ENCODE measurements around the gene VGLL1. TPM values are rescaled to one million over a fixed set of nuclear protein-coding genes. Genes with fewer than 3 reads are reported as not detected.

Gene VGLL1
- total RNA-seq, 5 donors from 2014 or later (not counting 1 experiment from before 2014, with no cell fraction given): not detected

- DNase-seq (no peak), ATAC-seq (replicated peaks in 1 of 4) (no peak)
- H3K27me3 Mint-ChIP-seq: peaks cover 0 to 23% of the 10 kb centered on the region in 2 donors
- Histone ChIP-seq H3K4me3 (ENCODE audit: control insufficient read depth in 1 of 2, extremely low read depth in 1 of 2, low read length in 1 of 2) (no peak overlapping the region), H3K27me3 (replicated peaks in 1 of 2; ENCODE audit: control insufficient read depth in 2 of 2, extremely low read depth in 1 of 2, insufficient read depth in 2 of 2, low read length in 1 of 2) (no peaks in the 10 kb centered on the region), H3K36me3 (ENCODE audit: control insufficient read depth in 2 of 2, extremely low read depth in 1 of 2, insufficient read depth in 1 of 2, low read length in 1 of 2) (no peaks in the 10 kb centered on the region), H3K4me1 (ENCODE audit: control insufficient read depth in 1 of 2, extremely low read depth in 1 of 2, insufficient read depth in 2 of 2, low read length in 2 of 2) (no peaks in the 10 kb centered on the region), H3K27ac (ENCODE audit: low read length) (no peak overlapping the region), H3K9me3 (no peaks in the 10 kb centered on the region)
- H3K4me1 Mint-ChIP-seq: peaks cover 6 to 15% (median 13%) of the 10 kb centered on the region in 3 donors
- no peaks in the 10 kb centered on the region for H3K36me3 Mint-ChIP-seq
- no peaks in the 10 kb centered on the region for H3K9me3 Mint-ChIP-seq
- no peak overlapping the region for H3K27ac Mint-ChIP-seq
- WGBS (ENCODE audit: insufficient coverage): 50% methylated on average over 2 of the region's 2 CpGs
- ChIA-PET CTCF (no interaction called here), POLR2A (no interaction called here)
- H3K4me3 Mint-ChIP-seq: no peak overlapping the region
Measured at GRCh38 chrX:136525738-136526606, 6.0 kb upstream of the VGLL1 start.

DNA sequence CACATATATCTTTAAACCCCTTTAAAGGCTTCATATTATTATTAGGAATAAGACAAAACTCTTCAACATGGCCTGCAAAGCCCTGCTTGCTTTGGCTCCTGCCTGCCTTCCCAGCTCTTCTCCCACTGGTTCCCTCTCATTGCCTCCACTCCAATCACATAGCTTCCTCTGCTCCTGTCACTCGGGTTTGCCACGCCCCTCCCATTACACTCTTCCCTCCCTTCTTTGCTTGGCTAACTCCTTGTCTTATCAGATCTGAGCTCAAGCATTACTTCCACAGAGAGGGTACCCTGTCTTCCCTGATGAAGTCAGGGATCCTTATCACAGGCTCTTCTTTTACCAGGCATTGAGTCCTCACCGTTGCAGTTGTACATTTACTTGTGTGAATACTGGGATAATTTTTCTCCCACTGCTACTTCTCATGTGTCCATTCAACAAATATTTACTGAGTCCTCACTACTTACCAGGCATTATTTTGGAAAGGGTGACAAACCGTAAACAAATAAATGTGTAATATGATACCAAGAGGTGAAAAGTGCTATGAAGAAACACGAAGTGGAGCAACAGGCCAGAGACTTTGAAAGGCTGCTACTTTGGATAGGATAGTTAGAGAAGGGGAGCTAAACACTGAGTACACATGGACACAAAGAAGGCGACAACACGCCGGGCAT lies 3.2 kb upstream of the VGLL1 start:
- Histone ChIP-seq H3K4me3 (ENCODE audit: control insufficient read depth in 1 of 2, extremely low read depth in 1 of 2, low read length in 1 of 2) (no peak overlapping the region), H3K27me3 (replicated peaks in 1 of 2; ENCODE audit: control insufficient read depth in 2 of 2, extremely low read depth in 1 of 2, insufficient read depth in 2 of 2, low read length in 1 of 2) (no peaks in the 10 kb centered on the region), H3K27ac (ENCODE audit: low read length) (no peak overlapping the region), H3K36me3 (ENCODE audit: control insufficient read depth in 2 of 2, extremely low read depth in 1 of 2, insufficient read depth in 1 of 2, low read length in 1 of 2) (no peaks in the 10 kb centered on the region), H3K4me1 (ENCODE audit: control insufficient read depth in 1 of 2, extremely low read depth in 1 of 2, insufficient read depth in 2 of 2, low read length in 2 of 2) (no peaks in the 10 kb centered on the region), H3K9me3 (no peaks in the 10 kb centered on the region)
- no peak for DNase-seq
- Mint-ChIP-seq H3K9me3 (no peaks in the 10 kb centered on the region), H3K36me3 (no peaks in the 10 kb centered on the region), H3K4me1 (peaks cover 0 to 8% (median 4%) of the 10 kb centered on the region in 3 donors), H3K27ac (no peak overlapping the region), H3K27me3 (peaks cover 0 to 28% of the 10 kb centered on the region in 2 donors), H3K4me3 (no peak overlapping the region)
- ChIA-PET POLR2A (interaction anchor here in 1 of 2 donors (0.7 kb wide), 1 partner anchor 89 kb away, joined by 3 read pairs; no protein-coding TSS in a partner anchor), CTCF (no interaction called here)
- WGBS (ENCODE audit: insufficient coverage): 100% methylated on average over 2 of the region's 8 CpGs
- no peak for ATAC-seq (replicated peaks in 1 of 4)

DNA sequence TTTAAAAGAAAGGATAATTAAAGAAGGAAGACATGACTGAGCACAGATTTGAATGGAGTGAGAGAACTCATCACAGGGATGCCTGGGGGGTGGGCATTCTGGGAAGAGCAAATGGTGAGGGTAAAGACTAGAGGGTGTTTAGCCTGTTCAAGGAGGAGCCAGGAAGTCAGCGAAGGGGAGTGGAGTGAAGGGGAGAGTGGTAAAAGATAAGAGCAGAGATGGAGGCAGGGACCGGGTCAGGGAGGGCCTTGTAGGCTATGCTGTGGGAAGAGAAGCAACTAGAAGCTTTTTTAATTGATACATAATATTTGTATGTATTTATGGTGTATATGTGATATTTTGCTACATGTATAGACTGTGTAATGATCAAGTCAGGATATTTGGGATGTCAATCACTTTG lies 2.2 kb upstream of the VGLL1 start:
- H3K27ac Mint-ChIP-seq: no peak overlapping the region
- no peaks in the 10 kb centered on the region for H3K9me3 ChIP-seq
- POLR2A ChIA-PET: no interaction called here

GRCh38 chrX:136534131-136534530 lies 2.1 kb downstream of the VGLL1 start:
- ChIA-PET CTCF (no interaction called here), POLR2A (no interaction called here)
- H3K27me3 ChIP-seq (replicated peaks in 1 of 2; ENCODE audit: control insufficient read depth in 2 of 2, extremely low read depth in 1 of 2, insufficient read depth in 2 of 2, low read length in 1 of 2): no peaks in the 10 kb centered on the region
- no peaks in the 10 kb centered on the region for H3K9me3 ChIP-seq
- DNase-seq: no peak
- WGBS (ENCODE audit: insufficient coverage): no CpG with 5 or more reads among the region's 2 CpGs
- no peak overlapping the region for H3K4me3 ChIP-seq (ENCODE audit: control insufficient read depth in 1 of 2, extremely low read depth in 1 of 2, low read length in 1 of 2)
- Mint-ChIP-seq H3K4me1 (peaks cover 0 to 6% (median 3%) of the 10 kb centered on the region in 3 donors), H3K27ac (no peak overlapping the region), H3K9me3 (no peaks in the 10 kb centered on the region), H3K36me3 (no peaks in the 10 kb centered on the region), H3K4me3 (no peak overlapping the region), H3K27me3 (peaks cover 0 to 27% of the 10 kb centered on the region in 2 donors)
- no peak overlapping the region for H3K27ac ChIP-seq (ENCODE audit: low read length)
- no peaks in the 10 kb centered on the region for H3K36me3 ChIP-seq (ENCODE audit: control insufficient read depth in 2 of 2, extremely low read depth in 1 of 2, insufficient read depth in 1 of 2, low read length in 1 of 2)
- H3K4me1 ChIP-seq (ENCODE audit: control insufficient read depth in 1 of 2, extremely low read depth in 1 of 2, insufficient read depth in 2 of 2, low read length in 2 of 2): no peaks in the 10 kb centered on the region
- no peak for ATAC-seq (replicated peaks in 1 of 4)

More for the DNA sequence above, 2.2 kb upstream of the VGLL1 start:
- Histone ChIP-seq H3K27ac (ENCODE audit: low read length) (no peak overlapping the region), H3K4me1 (ENCODE audit: control insufficient read depth in 1 of 2, extremely low read depth in 1 of 2, insufficient read depth in 2 of 2, low read length in 2 of 2) (no peaks in the 10 kb centered on the region), H3K36me3 (ENCODE audit: control insufficient read depth in 2 of 2, extremely low read depth in 1 of 2, insufficient read depth in 1 of 2, low read length in 1 of 2) (no peaks in the 10 kb centered on the region), H3K4me3 (ENCODE audit: control insufficient read depth in 1 of 2, extremely low read depth in 1 of 2, low read length in 1 of 2) (no peak overlapping the region), H3K27me3 (replicated peaks in 1 of 2; ENCODE audit: control insufficient read depth in 2 of 2, extremely low read depth in 1 of 2, insufficient read depth in 2 of 2, low read length in 1 of 2) (no peaks in the 10 kb centered on the region)
- H3K36me3 Mint-ChIP-seq: no peaks in the 10 kb centered on the region
- peaks cover 0 to 6% (median 3%) of the 10 kb centered on the region in 3 donors for H3K4me1 Mint-ChIP-seq
- no peaks in the 10 kb centered on the region for H3K9me3 Mint-ChIP-seq
- no peak for ATAC-seq (replicated peaks in 1 of 4)
- peaks cover 0 to 36% of the 10 kb centered on the region in 2 donors for H3K27me3 Mint-ChIP-seq
- CTCF ChIA-PET: no interaction called here
- no peak overlapping the region for H3K4me3 Mint-ChIP-seq
- DNase-seq: no peak
- 40% methylated on average over 1 of the region's 2 CpGs for WGBS (ENCODE audit: insufficient coverage)

GRCh38 chrX:136538811-136539210 lies 6.8 kb downstream of the VGLL1 start:
- H3K36me3 ChIP-seq (ENCODE audit: control insufficient read depth in 2 of 2, extremely low read depth in 1 of 2, insufficient read depth in 1 of 2, low read length in 1 of 2): no peaks in the 10 kb centered on the region
- POLR2A ChIA-PET: no interaction called here
- no peak overlapping the region for H3K27ac ChIP-seq (ENCODE audit: low read length)
- H3K9me3 Mint-ChIP-seq: no peaks in the 10 kb centered on the region
- H3K27me3 Mint-ChIP-seq: peaks cover 0 to 34% of the 10 kb centered on the region in 2 donors
- no peak overlapping the region for H3K4me3 ChIP-seq (ENCODE audit: control insufficient read depth in 1 of 2, extremely low read depth in 1 of 2, low read length in 1 of 2)
- WGBS (ENCODE audit: insufficient coverage): 86% methylated on average over 2 of the region's 2 CpGs
- ATAC-seq (replicated peaks in 1 of 4) (no peak), DNase-seq (no peak)
- peaks cover 6 to 17% (median 16%) of the 10 kb centered on the region in 3 donors for H3K4me1 Mint-ChIP-seq
- H3K27ac Mint-ChIP-seq: no peak overlapping the region
- H3K27me3 ChIP-seq (replicated peaks in 1 of 2; ENCODE audit: control insufficient read depth in 2 of 2, extremely low read depth in 1 of 2, insufficient read depth in 2 of 2, low read length in 1 of 2): no peaks in the 10 kb centered on the region
- no peaks in the 10 kb centered on the region for H3K36me3 Mint-ChIP-seq
- H3K9me3 ChIP-seq: no peaks in the 10 kb centered on the region
- CTCF ChIA-PET: no interaction called here
- H3K4me3 Mint-ChIP-seq: no peak overlapping the region
- peaks cover 0 to 4% of the 10 kb centered on the region in 2 experiments for H3K4me1 ChIP-seq (ENCODE audit: control insufficient read depth in 1 of 2, extremely low read depth in 1 of 2, insufficient read depth in 2 of 2, low read length in 2 of 2)

- H3K4me3 ChIP-seq (ENCODE audit: control insufficient read depth in 1 of 2, extremely low read depth in 1 of 2, low read length in 1 of 2): no peak overlapping the region
- no peak for ATAC-seq (replicated peaks in 1 of 4)
- Mint-ChIP-seq H3K4me1 (peaks cover 15 to 26% (median 23%) of the 10 kb centered on the region in 3 donors), H3K4me3 (no peak overlapping the region), H3K27ac (no peak overlapping the region), H3K36me3 (no peaks in the 10 kb centered on the region), H3K9me3 (no peaks in the 10 kb centered on the region), H3K27me3 (peaks cover 0 to 26% of the 10 kb centered on the region in 2 donors)
- WGBS (ENCODE audit: insufficient coverage): 90% methylated on average over 2 of the region's 5 CpGs
- POLR2A ChIA-PET: no interaction called here
- no peaks in the 10 kb centered on the region for H3K9me3 ChIP-seq
- no peak overlapping the region for H3K27ac ChIP-seq (ENCODE audit: low read length)
- CTCF ChIA-PET: no interaction called here
- peaks cover 0 to 4% of the 10 kb centered on the region in 2 experiments for H3K4me1 ChIP-seq (ENCODE audit: control insufficient read depth in 1 of 2, extremely low read depth in 1 of 2, insufficient read depth in 2 of 2, low read length in 2 of 2)
- DNase-seq: no peak
- no peaks in the 10 kb centered on the region for H3K27me3 ChIP-seq (replicated peaks in 1 of 2; ENCODE audit: control insufficient read depth in 2 of 2, extremely low read depth in 1 of 2, insufficient read depth in 2 of 2, low read length in 1 of 2)
- no peaks in the 10 kb centered on the region for H3K36me3 ChIP-seq (ENCODE audit: control insufficient read depth in 2 of 2, extremely low read depth in 1 of 2, insufficient read depth in 1 of 2, low read length in 1 of 2)
Measured at GRCh38 chrX:136540226-136540625, 8.2 kb downstream of the VGLL1 start.
